ENCODE data around the gene CYP8B1. TPM values are rescaled to one million over a fixed set of nuclear protein-coding genes. Genes with fewer than 3 reads are reported as not detected.

Gene CYP8B1
- total and polyA plus RNA-seq, 9 of the 15 experiments (the other 6 are each of a cell fraction or from before 2014, with no cell fraction given): 0.04 TPM; not detected in 8

DNA sequence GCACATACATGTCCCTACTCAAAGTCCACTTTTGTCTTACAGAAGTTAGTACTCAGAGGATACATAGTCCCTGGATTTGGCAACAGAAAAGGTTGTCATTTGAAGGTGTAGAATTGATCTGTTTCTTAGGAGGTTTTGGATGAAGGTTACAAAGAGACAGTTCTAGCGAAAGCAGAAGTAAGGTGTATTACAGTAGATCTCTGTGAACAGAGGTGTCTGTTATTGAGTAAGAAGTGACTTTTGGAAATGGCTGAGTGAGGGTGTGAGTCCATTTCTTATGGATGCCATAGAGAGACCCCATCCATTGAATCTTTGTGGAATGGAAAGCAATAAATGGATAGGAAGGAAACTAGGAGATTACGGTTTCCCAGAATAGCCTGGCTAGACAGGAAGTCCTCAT lies 35.9 kb upstream of the CYP8B1 start:
- ATAC-seq: no peak
- Histone ChIP-seq H3K36me3 (ENCODE audit: control insufficient read depth, insufficient read depth, low read length) (no peaks in the 10 kb centered on the region), H3K79me2 (ENCODE audit: control insufficient read depth, insufficient read depth, low read length) (no peaks in the 10 kb centered on the region), H3K9me1 (ENCODE audit: control insufficient read depth, insufficient read depth, low read length) (no peaks in the 10 kb centered on the region), H4K20me1 (replicated peaks; ENCODE audit: control insufficient read depth, insufficient read depth, low read length) (0 out of 2 replicates have a peak, but pooled peaks cover 4% of the 10 kb centered on the region), H3K9ac (ENCODE audit: insufficient read depth in 1 of 2, low read depth in 2 of 2, low read length in 2 of 2) (no peak overlapping the region), H3K4me2 (ENCODE audit: insufficient read depth, low read length) (no peak overlapping the region), H3K4me1 (replicated peaks in 1 of 2; ENCODE audit: control insufficient read depth in 2 of 2, insufficient read depth in 2 of 2, low read length in 2 of 2) (peaks cover 0 to 6% of the 10 kb centered on the region in 2 experiments; a peak in 1 of 5 replicates), H3K27ac (ENCODE audit: extremely low read depth, low read depth, low read length) (no peak overlapping the region), H2AFZ (ENCODE audit: low read depth, low read length) (no peak overlapping the region), H3K27me3 (ENCODE audit: control insufficient read depth in 2 of 2, insufficient read depth in 2 of 2, low read length in 2 of 2) (peaks cover 15 to 18% of the 10 kb centered on the region in 2 experiments), H3K9me3 (replicated peaks; ENCODE audit: control insufficient read depth, insufficient read depth, low read depth, low read length) (peaks cover 9% of the 10 kb centered on the region), H3K4me3 (no peak overlapping the region)
- no TSS peak for BruUV-seq (replicated peaks)
- ChIA-PET POLR2A (interaction anchor here (0.6 kb wide), 1 partner anchor 14 kb away, joined by 3 read pairs; no protein-coding TSS in a partner anchor), CTCF (ENCODE audit: low intra/inter-chr PET ratio) (no interaction called here)
- intact Hi-C loops (cut with micrococcal nuclease) (no loop called here), in situ Hi-C loops (cut with MboI) (no loop called here)
- no peak for DNase-seq (ENCODE audit: extremely low read depth in 1 of 4, low spot score in 3 of 4)
- TF ChIP-seq, protein P1, sequence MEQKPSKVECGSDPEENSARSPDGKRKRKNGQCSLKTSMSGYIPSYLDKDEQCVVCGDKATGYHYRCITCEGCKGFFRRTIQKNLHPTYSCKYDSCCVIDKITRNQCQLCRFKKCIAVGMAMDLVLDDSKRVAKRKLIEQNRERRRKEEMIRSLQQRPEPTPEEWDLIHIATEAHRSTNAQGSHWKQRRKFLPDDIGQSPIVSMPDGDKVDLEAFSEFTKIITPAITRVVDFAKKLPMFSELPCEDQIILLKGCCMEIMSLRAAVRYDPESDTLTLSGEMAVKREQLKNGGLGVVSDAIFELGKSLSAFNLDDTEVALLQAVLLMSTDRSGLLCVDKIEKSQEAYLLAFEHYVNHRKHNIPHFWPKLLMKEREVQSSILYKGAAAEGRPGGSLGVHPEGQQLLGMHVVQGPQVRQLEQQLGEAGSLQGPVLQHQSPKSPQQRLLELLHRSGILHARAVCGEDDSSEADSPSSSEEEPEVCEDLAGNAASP (IDR thresholded peaks at IDR 0.05): no peak
- no peak for TF ChIP-seq ZNF57 (CRISPR knock-in tag; IDR thresholded peaks at IDR 0.05)
- WGBS (ENCODE audit: insufficient coverage, low coverage, missing lambda C conversion rate): 5% methylated on average over 2 of the region's 2 CpGs
- FAIRE-seq: no peak

DNA sequence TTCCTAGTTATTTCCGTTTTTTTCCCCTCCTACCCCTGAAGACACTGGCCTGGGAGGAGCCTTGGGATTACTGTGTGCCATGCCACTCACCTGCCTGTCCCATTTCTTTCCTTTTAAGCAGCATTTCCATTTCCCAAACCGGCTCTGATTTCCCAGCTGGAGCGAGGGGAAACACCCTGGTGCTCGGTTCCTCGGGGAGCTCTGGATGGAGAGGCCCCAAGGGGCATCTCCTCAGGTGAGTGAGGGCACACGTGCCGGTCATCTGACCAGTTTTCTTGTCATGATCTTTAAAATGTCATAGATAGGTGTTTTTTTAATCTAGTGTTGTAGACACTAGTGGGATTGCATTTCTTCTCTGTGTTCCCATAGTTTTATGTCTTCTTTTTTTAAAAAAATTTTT lies 33.0 kb upstream of the CYP8B1 start:
- Histone ChIP-seq H3K9ac (ENCODE audit: insufficient read depth in 1 of 2, low read depth in 2 of 2, low read length in 2 of 2) (no peak overlapping the region), H2AFZ (ENCODE audit: low read depth, low read length) (no peak overlapping the region), H3K4me2 (ENCODE audit: insufficient read depth, low read length) (no peak overlapping the region), H3K4me3 (no peak overlapping the region), H3K4me1 (replicated peaks in 1 of 2; ENCODE audit: control insufficient read depth in 2 of 2, insufficient read depth in 2 of 2, low read length in 2 of 2) (peaks cover 0 to 14% of the 10 kb centered on the region in 2 experiments; a peak in 1 of 5 replicates), H3K27ac (ENCODE audit: extremely low read depth, low read depth, low read length) (no peak overlapping the region), H3K79me2 (ENCODE audit: control insufficient read depth, insufficient read depth, low read length) (no peaks in the 10 kb centered on the region), H3K27me3 (ENCODE audit: control insufficient read depth in 2 of 2, insufficient read depth in 2 of 2, low read length in 2 of 2) (peaks cover 30 to 33% of the 10 kb centered on the region in 2 experiments), H3K9me1 (ENCODE audit: control insufficient read depth, insufficient read depth, low read length) (no peaks in the 10 kb centered on the region), H3K9me3 (replicated peaks; ENCODE audit: control insufficient read depth, insufficient read depth, low read depth, low read length) (no peaks in the 10 kb centered on the region), H4K20me1 (replicated peaks; ENCODE audit: control insufficient read depth, insufficient read depth, low read length) (0 out of 2 replicates have a peak, but pooled peaks cover 4% of the 10 kb centered on the region), H3K36me3 (ENCODE audit: control insufficient read depth, insufficient read depth, low read length) (no peaks in the 10 kb centered on the region)
- CTCF ChIA-PET (ENCODE audit: low intra/inter-chr PET ratio): no interaction called here
- ATAC-seq (no peak), FAIRE-seq (no peak), DNase-seq (ENCODE audit: extremely low read depth in 1 of 4, low spot score in 3 of 4) (no peak)
- in situ Hi-C loops (cut with MboI) (no loop called here), intact Hi-C loops (cut with micrococcal nuclease) (no loop called here)
- under 1% methylated on average over 7 of the region's 7 CpGs for WGBS (ENCODE audit: insufficient coverage, low coverage, missing lambda C conversion rate)
- POLR2A ChIA-PET: interaction anchor here (1.0 kb wide), 1 partner anchor 16 kb away, joined by 3 read pairs; no protein-coding TSS in a partner anchor
- no TSS peak for BruUV-seq (replicated peaks)
- TF ChIP-seq ZNF780A (CRISPR knock-in tag; IDR thresholded peaks at IDR 0.05): no peak
- TF ChIP-seq, protein P2, sequence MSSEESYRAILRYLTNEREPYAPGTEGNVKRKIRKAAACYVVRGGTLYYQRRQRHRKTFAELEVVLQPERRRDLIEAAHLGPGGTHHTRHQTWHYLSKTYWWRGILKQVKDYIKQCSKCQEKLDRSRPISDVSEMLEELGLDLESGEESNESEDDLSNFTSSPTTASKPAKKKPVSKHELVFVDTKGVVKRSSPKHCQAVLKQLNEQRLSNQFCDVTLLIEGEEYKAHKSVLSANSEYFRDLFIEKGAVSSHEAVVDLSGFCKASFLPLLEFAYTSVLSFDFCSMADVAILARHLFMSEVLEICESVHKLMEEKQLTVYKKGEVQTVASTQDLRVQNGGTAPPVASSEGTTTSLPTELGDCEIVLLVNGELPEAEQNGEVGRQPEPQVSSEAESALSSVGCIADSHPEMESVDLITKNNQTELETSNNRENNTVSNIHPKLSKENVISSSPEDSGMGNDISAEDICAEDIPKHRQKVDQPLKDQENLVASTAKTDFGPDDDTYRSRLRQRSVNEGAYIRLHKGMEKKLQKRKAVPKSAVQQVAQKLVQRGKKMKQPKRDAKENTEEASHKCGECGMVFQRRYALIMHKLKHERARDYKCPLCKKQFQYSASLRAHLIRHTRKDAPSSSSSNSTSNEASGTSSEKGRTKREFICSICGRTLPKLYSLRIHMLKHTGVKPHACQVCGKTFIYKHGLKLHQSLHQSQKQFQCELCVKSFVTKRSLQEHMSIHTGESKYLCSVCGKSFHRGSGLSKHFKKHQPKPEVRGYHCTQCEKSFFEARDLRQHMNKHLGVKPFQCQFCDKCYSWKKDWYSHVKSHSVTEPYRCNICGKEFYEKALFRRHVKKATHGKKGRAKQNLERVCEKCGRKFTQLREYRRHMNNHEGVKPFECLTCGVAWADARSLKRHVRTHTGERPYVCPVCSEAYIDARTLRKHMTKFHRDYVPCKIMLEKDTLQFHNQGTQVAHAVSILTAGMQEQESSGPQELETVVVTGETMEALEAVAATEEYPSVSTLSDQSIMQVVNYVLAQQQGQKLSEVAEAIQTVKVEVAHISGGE (CRISPR knock-in tag; IDR thresholded peaks at IDR 0.05): no peak
- no peak for TF ChIP-seq WHSC1 (IDR thresholded peaks at IDR 0.05; ENCODE audit: low read length)
- no peak for TF ChIP-seq FOXA3 (CRISPR knock-in tag; conservative IDR thresholded peaks at IDR 0.05 in 1 of 2, IDR thresholded peaks at IDR 0.05 in 1 of 2)
- no peak for TF ChIP-seq C11orf30 (IDR thresholded peaks at IDR 0.05; ENCODE audit: low read depth)
- TF ChIP-seq MTA1 (IDR thresholded peaks at IDR 0.05; ENCODE audit: borderline replicate concordance): no peak
- TF ChIP-seq, protein P3, sequence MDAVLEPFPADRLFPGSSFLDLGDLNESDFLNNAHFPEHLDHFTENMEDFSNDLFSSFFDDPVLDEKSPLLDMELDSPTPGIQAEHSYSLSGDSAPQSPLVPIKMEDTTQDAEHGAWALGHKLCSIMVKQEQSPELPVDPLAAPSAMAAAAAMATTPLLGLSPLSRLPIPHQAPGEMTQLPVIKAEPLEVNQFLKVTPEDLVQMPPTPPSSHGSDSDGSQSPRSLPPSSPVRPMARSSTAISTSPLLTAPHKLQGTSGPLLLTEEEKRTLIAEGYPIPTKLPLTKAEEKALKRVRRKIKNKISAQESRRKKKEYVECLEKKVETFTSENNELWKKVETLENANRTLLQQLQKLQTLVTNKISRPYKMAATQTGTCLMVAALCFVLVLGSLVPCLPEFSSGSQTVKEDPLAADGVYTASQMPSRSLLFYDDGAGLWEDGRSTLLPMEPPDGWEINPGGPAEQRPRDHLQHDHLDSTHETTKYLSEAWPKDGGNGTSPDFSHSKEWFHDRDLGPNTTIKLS (IDR thresholded peaks at IDR 0.05; ENCODE audit: borderline replicate concordance, low read depth): no peak

Measured in K562 (cell line).